ENCODE measurements around the gene ATXN10. TPM values are rescaled to one million over a fixed set of nuclear protein-coding genes. Genes with fewer than 3 reads are reported as not detected.

ATXN10 gene
- total and polyA plus RNA-seq, 2 of the 8 experiments (the other 6 are each of a cell fraction or from before 2014, with no cell fraction given) = 134 to 210 TPM

DNA sequence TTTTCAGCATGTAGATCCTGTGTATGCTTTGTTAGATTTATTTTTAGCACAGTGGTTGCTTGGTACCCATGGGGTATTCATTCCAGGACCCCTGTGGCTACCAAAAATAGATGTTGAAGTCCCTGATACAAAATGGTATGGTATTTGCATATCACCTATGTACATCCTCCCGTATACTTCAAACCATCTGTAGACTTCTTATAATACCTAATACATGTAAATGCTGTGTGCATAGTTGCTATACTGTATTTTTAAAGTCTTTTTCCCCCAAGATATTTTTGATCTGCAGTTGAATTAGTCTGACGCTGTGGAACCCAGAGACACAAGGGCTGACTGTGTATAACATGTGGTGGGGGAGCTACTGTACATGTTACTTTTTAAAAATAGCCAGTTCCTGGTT is 101.1 kb downstream of the ATXN10 start (continued):
- no peak for TF ChIP-seq CHD7 (IDR thresholded peaks at IDR 0.05; ENCODE audit: insufficient replicate concordance, low read length)
- TF ChIP-seq RNF2 (IDR thresholded peaks at IDR 0.05; ENCODE audit: borderline replicate concordance, low read depth, low read length, missing control alignments, poor library complexity, severe bottlenecking) = no peak
- no peak for TF ChIP-seq SIX5 (IDR thresholded peaks at IDR 0.05; ENCODE audit: low read depth, low read length)
- TF ChIP-seq HDAC6 (IDR thresholded peaks at IDR 0.05; ENCODE audit: low read depth, low read length) = no peak
- TF ChIP-seq USF2 (IDR thresholded peaks at IDR 0.05; ENCODE audit: low read length) = no peak
- TF ChIP-seq KDM1A (IDR thresholded peaks at IDR 0.05; ENCODE audit: borderline replicate concordance, low read length) = no peak
- no peak for TF ChIP-seq CBX5 (IDR thresholded peaks at IDR 0.05; ENCODE audit: low read depth, low read length)
- no peak for TF ChIP-seq RBBP5 (IDR thresholded peaks at IDR 0.05; ENCODE audit: borderline replicate concordance, low read depth, low read length)
- no peak for TF ChIP-seq POU5F1 (IDR thresholded peaks at IDR 0.05; ENCODE audit: low read depth, low read length)
- TF ChIP-seq CHD2 (IDR thresholded peaks at IDR 0.05; ENCODE audit: low read length) = no peak

All from H1 (cell line).